Stimulated activated CD4-positive, alpha-beta T cell treated with anti-CD3 and anti-CD28 coated beads, TNF-alpha, amount 100 ng/mL, for 24 hours (primary cell): ENCODE measurements around the gene GPR141.
"Not testable (repeated sequence)": the region's sequence is repeated elsewhere in the genome, so short reads cannot be mapped to it uniquely, and the experiment has no call there.

ENCODE experiments used
- DNase-seq, 3 experiments: peaks; one replicate each; pipeline ENCODE4 v3.0.0-alpha.2; 2020; ENCODE audit warnings: low read depth in 3 of 3

The GPR141 gene

GRCh38 chr7:37686556-37687345 is 3.2 kb downstream of the GPR141 start:
- no peak for DNase-seq

- no peak for DNase-seq
Measured at GRCh38 chr7:37690206-37690605, 6.6 kb downstream of the GPR141 start.

DNA sequence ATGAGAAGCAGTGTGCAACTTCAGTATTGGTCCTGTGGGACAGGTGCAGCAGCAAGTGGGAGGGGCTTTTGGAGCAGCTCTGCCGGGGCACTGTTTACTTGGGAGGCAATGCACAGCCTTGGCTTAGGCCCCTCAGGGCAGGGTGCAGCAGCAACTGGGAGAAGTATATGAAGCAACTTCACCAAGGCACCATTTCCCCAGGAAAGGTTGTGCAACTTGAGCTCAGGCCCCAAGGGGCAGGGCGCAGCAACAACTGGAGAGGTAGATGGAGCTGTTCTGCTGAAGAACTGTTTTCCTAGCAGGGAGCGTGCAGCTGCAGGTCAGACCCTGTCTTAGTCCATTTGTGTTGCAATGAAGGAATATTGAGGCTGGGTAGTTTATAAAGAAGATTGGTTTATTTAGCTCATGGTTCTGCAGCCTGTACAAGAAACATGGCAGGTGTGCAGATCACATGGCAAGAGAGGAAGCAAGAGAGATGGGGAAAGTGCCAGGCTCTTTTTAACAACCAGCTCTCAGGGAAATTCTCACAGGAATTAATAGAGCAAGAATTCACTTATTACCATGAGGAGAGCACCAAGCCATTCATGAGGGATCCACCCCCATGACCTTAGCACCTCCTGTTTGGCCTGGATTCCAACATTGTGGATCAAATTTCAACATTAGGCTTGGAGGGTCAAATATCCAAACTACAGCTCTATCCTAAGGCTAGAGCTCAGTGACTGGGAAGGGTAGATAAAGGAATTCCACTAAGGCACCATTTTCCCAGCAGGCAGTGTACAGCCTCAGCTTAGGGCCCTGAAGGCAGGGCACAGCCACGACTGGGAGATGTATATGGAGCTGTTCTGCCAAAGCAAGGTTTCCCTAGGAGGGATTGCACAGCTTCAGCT is 10.9 kb downstream of the GPR141 start:
- DNase-seq = no peak

DNA sequence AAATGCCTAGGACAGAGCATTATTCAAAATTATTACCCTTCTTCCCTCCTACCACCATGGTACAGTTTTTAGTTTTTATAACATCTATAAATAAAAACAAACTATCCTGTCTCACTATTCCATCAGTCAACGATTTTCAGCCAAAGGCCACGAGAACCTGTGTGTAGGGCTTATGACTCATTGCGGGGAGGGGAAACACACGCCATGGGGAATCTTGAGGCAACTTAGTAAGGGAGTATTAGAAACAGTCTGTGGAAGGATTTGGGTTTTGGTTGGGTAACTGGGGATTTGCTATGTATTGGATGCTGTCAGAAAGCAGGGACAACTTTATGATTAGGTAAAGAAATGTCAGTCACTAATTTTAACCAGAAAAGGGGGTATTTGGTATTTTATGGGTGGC is 14.7 kb downstream of the GPR141 start:
- DNase-seq = no peak

GRCh38 chr7:37698782-37699181 is 15.2 kb downstream of the GPR141 start:
- DNase-seq = no peak

- no peak for DNase-seq
Measured at GRCh38 chr7:37701769-37702168, 18.2 kb downstream of the GPR141 start.

DNA sequence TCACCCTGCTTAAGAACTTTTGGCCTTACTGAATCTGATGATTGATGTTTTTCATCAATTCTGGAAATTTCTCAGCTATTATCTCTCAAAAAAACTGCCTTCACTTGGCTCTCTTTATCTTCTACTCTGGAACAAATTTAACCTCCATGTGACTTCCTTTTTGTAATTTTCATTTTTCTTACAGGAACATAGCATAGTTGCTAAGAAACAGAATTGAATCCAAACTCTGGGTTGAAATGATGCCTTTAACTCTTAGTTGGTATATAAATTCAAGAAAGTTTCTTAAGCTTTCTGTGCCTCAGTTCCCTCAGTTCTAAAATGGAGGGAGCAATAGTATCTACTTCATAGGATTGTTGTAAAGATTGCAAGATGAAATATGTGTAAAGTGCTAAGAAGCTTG is 19.8 kb downstream of the GPR141 start:
- DNase-seq = no peak

DNA sequence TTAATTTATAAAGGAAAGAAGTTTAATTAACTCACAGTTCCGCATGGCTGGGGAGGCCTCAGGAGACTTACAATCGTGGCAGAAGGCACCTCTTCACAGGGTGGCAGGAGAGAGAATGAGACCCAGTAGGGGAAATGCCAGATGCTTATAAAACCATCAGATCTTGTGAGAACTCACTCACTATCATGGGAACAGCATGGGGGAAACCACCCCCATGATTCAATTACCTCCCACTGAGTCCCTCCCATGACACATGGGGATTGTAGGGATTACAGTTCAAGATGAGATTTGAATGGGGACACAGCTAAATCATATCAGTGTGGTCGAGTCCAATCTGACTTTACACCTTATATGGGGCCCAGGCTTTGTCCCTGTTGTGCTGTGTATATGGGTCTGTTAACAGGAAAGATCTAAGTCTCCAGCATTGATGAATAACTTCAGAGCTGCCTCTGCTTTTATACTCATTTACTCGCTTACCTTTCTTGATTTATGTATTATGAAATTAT is 20.8 kb downstream of the GPR141 start:
- not testable (repeated sequence) for DNase-seq

DNA sequence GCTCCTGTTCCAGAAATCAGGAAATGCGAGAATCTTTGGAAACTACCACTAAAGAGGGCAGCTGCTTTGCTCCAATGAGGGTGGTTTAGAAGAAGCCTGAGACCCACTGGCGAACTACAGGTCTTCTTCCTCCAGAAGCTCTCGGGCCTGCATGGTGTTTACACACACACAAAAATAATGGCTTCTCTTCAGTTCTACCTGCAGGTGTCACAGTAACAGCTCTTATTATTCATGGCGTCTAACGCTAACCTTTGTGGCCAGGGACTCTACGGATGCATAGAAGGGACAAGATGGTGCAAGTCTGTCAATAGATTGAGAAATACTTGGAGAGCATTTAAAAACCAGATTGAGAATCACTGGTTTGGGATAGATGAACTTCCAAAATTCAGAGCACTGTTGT is 22.4 kb downstream of the GPR141 start:
- no peak for DNase-seq

- no peak for DNase-seq
Measured at GRCh38 chr7:37706804-37707203, 23.2 kb downstream of the GPR141 start.

GRCh38 chr7:37707754-37708485 is 24.4 kb downstream of the GPR141 start:
- DNase-seq = no peak

DNA sequence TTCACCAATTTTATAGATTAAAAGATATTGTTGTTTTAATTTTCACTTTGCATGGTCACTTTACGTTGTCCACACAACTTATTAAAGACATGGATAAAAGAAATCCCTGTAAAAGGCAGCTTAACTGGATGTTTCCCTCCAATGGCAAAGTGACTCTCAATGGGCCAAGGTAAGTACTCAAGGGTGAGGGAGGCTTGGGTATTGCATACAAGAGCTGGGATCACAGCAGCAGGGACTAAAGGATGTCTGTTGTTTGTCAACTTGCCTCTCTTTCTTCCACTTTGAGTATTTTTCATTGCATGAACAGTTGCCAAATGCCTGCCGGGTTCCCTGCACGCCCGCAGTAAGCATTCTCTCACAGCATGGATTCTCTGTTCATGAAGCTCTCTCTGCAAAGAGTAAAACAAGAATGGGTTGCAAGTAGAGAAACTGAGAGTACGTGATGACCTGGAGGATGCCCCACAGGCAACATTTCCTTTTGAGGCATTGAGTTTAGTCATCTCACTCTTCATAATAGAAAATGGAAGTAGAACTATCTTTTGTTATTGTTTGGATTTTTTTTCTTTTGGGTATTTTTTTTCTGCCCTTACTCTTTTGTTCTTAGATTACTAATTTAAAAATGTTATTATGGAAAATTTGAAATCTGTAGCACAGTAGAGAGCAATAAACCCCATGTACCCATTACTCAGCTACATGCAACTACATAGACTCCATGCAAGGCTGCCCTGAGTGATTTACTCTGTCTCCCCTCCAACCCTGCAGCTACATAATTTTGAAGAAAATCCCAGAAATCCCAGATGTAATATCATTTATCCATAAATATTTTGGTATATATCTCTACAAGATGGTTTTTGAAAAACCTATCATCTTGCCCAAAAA is 26.3 kb downstream of the GPR141 start:
- DNase-seq = no peak

DNA sequence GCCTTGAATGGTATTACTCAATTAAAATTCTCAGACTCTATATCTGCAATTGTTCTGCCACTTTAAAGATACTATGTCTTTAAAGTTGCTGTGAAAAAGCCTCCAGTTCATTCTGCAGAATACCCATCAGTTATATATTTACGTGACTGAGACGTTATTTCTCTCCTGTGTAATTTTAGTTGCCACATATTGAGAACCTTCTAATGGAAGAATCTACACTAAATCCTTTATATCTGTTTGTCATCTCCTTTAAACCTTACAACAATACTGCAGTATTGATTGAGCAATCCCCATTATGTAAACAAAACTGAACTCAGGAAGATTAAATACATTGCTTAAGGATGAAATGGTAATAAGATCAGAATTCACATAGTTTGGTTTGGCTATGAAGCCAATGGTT is 30.0 kb downstream of the GPR141 start:
- DNase-seq = no peak

DNA sequence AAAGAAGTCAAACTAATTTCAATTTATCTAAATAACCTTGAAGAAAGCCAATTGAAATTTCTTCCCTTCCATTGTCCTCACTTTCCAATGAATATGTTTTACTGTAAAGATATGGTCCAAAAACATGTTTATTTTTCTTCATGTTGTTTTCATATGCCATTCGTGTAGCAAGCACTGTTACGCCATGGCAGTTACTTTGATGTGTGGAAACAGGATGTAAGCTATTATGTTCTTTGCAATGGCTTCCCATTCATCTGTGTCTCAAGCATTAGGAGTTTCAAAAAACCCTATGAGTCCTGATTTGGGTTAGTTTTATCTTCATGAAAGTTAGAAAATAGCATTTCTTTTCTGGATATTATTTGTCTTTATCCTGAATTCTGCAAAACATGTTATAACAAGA is 31.0 kb downstream of the GPR141 start:
- no peak for DNase-seq

- no peak for DNase-seq
Measured at GRCh38 chr7:37718585-37718984, 35.0 kb downstream of the GPR141 start.

GRCh38 chr7:37719077-37719476 is 35.5 kb downstream of the GPR141 start:
- DNase-seq = no peak

DNA sequence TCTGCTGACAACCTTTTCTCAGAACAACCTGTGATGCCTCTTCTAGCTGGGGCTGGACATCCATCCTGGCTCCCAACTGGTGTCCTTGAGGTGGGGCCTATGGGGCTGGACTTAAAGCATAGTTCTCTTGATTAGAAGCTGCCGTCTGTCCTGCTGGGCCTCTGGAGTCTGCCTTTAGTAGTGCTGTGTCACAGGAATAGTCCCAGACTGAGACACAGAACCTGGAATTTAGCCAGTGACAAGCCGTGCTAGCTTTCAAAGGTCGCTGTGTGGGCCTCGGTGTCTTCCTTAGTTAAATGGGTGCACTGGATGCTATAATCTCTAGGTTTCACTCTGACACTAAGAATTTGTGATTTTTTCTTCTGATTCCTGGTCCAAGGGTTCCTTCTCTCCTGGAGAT is 41.2 kb downstream of the GPR141 start:
- no peak for DNase-seq

DNA sequence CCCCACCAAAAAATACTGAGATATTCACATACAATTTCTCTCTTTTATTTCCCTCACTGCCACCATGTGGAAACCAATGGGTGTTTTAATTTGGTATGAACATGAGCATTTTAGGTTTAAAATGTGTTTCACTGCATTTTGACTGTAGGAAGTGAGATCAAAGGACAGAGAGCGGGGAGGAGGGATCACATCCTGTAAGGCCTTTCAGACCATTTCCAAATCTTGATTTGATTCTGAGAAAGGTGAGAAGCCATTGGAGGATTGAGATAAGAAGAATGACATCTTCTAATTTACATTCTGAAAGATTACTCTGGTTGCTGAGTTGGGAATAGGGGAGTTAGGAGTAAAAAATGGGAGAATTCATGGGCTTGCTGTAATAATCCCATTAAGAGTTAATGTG is 42.5 kb downstream of the GPR141 start:
- no peak for DNase-seq

GRCh38 chr7:37728747-37729146 is 45.2 kb downstream of the GPR141 start:
- DNase-seq = no peak

GRCh38 chr7:37729181-37729580 is 45.6 kb downstream of the GPR141 start:
- no peak for DNase-seq

- no peak for DNase-seq
Measured at GRCh38 chr7:37730501-37730900, 46.9 kb downstream of the GPR141 start.
